Fibroblast of lung (primary cell): Measurements from ENCODE around the gene GDPD4.

Source experiments
- CTCF ChIP-seq, 2 donors: IDR thresholded peaks in 1 of 2; conservative IDR thresholded peaks in 1 of 2; 1 replicate in 1 of 2; 2 replicates in 1 of 2; pipeline ENCODE4 v1.5.1; 2011 to 2012; ENCODE audit warnings: low read length in 2 of 2, control low read depth in 1 of 2, inconsistent platforms in 1 of 2, low read depth in 1 of 2, mild to moderate bottlenecking in 1 of 2
- EZH2 ChIP-seq: IDR thresholded peaks from 2 replicates; pipeline ENCODE4 v1.5.1; 2012; ENCODE audit warnings: low read length, control low read depth, mild to moderate bottlenecking; ENCODE audit errors: missing control alignments

GRCh38 chr11:77170107-77170506 lies 131.4 kb downstream of the GDPD4 start:
- no peak for TF ChIP-seq CTCF (conservative IDR thresholded peaks at IDR 0.05 in 1 of 2, IDR thresholded peaks at IDR 0.05 in 1 of 2; ENCODE audit: low read depth in 1 of 2, low read length in 2 of 2)
- TF ChIP-seq EZH2 = no peak
